ENCODE results near the gene BEND7. TPM values are rescaled to one million over a fixed set of nuclear protein-coding genes. Genes with fewer than 3 reads are reported as not detected.

The BEND7 gene
- total and polyA plus RNA-seq, 2 of the 8 experiments (the other 6 are each of a cell fraction or from before 2014, with no cell fraction given) = 1.9 to 8.2 TPM

DNA sequence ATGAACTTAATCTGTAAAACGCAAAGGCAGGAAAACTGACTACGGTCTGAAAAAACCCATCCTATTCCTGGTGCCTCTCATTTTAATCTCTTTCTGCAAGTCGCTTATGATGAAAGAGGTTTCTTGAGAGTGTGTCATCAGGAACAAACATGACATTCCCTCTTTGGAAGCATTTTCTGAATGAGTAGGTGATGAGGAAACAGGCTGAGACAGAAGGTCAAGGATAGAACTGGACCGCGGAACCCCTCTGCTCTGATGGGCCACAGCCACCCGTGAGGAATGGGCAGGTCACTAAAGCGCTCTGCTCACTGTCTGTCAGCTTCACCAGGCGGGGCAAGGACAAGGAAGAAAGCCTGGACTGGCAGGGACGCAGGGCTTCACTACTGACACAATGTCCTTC is 28.6 kb downstream of the BEND7 start:
- Histone ChIP-seq H3K36me3 (ENCODE audit: control insufficient read depth in 2 of 4, insufficient read depth in 4 of 4, low read length in 3 of 4) (no peaks in the 10 kb centered on the region), H4K5ac (ENCODE audit: insufficient read length, low read depth, low read length) (no peak overlapping the region), H2BK15ac (ENCODE audit: low read length) (no peak overlapping the region), H3K4me2 (ENCODE audit: insufficient read depth in 1 of 2, low read depth in 2 of 2, low read length in 2 of 2) (no peak overlapping the region), H3K23me2 (ENCODE audit: low read depth, low read length) (no peaks in the 10 kb centered on the region), H2BK5ac (ENCODE audit: low read depth, low read length) (no peak overlapping the region), H3K79me1 (ENCODE audit: low read depth, low read length) (no peaks in the 10 kb centered on the region), H3K9ac (replicated peaks in 1 of 4; ENCODE audit: extremely low read depth in 1 of 4, low read depth in 3 of 4, low read length in 3 of 4) (no peak overlapping the region), H2BK20ac (ENCODE audit: low read length) (no peak overlapping the region), H3K4ac (replicated peaks; ENCODE audit: insufficient read length, low read depth, low read length) (no peak overlapping the region), H2AK5ac (ENCODE audit: low read depth, low read length) (no peak overlapping the region), H3K27ac (ENCODE audit: low read depth, low read length) (no peak overlapping the region), H3K9me3 (ENCODE audit: insufficient read depth in 2 of 2, low read depth in 1 of 2, low read length in 1 of 2) (no peaks in the 10 kb centered on the region), H2AFZ (ENCODE audit: low read length) (no peak overlapping the region), H2BK12ac (ENCODE audit: low read depth, low read length) (no peak overlapping the region), H3K14ac (ENCODE audit: insufficient read length) (no peak overlapping the region), H3K79me2 (ENCODE audit: control insufficient read depth in 1 of 2, insufficient read depth in 2 of 2, low read length in 2 of 2) (no peaks in the 10 kb centered on the region), H3K4me3 (ENCODE audit: extremely low read depth in 1 of 4, insufficient read depth in 2 of 4, low read depth in 3 of 4, low read length in 4 of 4) (no peak overlapping the region), H3K23ac (ENCODE audit: insufficient read length) (no peak overlapping the region), H3K27me3 (replicated peaks in 1 of 4; ENCODE audit: control insufficient read depth in 3 of 4, extremely low read depth in 1 of 4, insufficient read depth in 3 of 4, low read length in 3 of 4) (no peaks in the 10 kb centered on the region; a peak in 1 of 7 replicates), H3K4me1 (replicated peaks in 1 of 4; ENCODE audit: control insufficient read depth in 3 of 4, insufficient read depth in 4 of 4, low read length in 3 of 4) (no peaks in the 10 kb centered on the region), H4K91ac (replicated peaks; ENCODE audit: insufficient read length, low read length) (no peak overlapping the region), H3K56ac (replicated peaks; ENCODE audit: insufficient read length, low read depth, low read length) (no peak overlapping the region), H4K20me1 (replicated peaks in 1 of 2; ENCODE audit: control insufficient read depth in 1 of 2, insufficient read depth in 2 of 2, low read length in 2 of 2) (no peaks in the 10 kb centered on the region), H2BK120ac (replicated peaks; ENCODE audit: low read depth, low read length) (no peak overlapping the region), H3K18ac (ENCODE audit: extremely low read depth, low read length) (no peak overlapping the region), H4K8ac (ENCODE audit: extremely low read depth, insufficient read depth, low read length) (no peak overlapping the region)
- ChIA-PET POLR2A (ENCODE audit: partially characterized antibody) (no interaction called here), CTCF (ENCODE audit: partially characterized antibody) (no interaction called here)
- WGBS, 2 experiments (ENCODE audit: extremely low coverage in 1 of 2, insufficient coverage in 1 of 2, insufficient read length in 1 of 2, insufficient replicate concordance in 2 of 2, low coverage in 1 of 2, low lambda C conversion rate in 2 of 2, missing lambda C conversion rate in 1 of 2) = 91% methylated on average over 9 of the region's 9 CpGs; no CpG with 5 or more reads in 1 of the 2 experiments
- TF ChIP-seq JUN (IDR thresholded peaks at IDR 0.05; ENCODE audit: low read depth, low read length) (no peak), POU5F1 (IDR thresholded peaks at IDR 0.05; ENCODE audit: low read depth, low read length) (no peak), TEAD4 (IDR thresholded peaks at IDR 0.05; ENCODE audit: low read depth, low read length) (no peak), EGR1 (IDR thresholded peaks at IDR 0.05; ENCODE audit: borderline replicate concordance, low read depth, low read length) (no peak), KDM1A (IDR thresholded peaks at IDR 0.05; ENCODE audit: borderline replicate concordance, low read length) (no peak), FOSL1 (IDR thresholded peaks at IDR 0.05; ENCODE audit: insufficient read depth, low read depth, low read length) (no peak), RXRA (IDR thresholded peaks at IDR 0.05; ENCODE audit: insufficient read depth, low read depth, low read length) (no peak), CBX8 (IDR thresholded peaks at IDR 0.05; ENCODE audit: borderline replicate concordance, low read depth, low read length) (no peak), POLR2AphosphoS5 (IDR thresholded peaks at IDR 0.05; ENCODE audit: low read depth, low read length) (no peak), YY1 (IDR thresholded peaks at IDR 0.05; ENCODE audit: low read depth, low read length) (no peak)
- DNase-seq (ENCODE audit: low read depth in 1 of 2, low spot score in 2 of 2) = no peak
- FAIRE-seq = no peak
